Inflammatory macrophage treated with lipopolysaccharide for 1 hour (primary cell): ENCODE measurements around the gene KCTD3.

ENCODE experiments used
- DNase-seq, 2 donors: peaks; one replicate each; pipeline ENCODE4 v3.0.0-alpha.2; 2020 to 2022

The KCTD3 gene

DNA sequence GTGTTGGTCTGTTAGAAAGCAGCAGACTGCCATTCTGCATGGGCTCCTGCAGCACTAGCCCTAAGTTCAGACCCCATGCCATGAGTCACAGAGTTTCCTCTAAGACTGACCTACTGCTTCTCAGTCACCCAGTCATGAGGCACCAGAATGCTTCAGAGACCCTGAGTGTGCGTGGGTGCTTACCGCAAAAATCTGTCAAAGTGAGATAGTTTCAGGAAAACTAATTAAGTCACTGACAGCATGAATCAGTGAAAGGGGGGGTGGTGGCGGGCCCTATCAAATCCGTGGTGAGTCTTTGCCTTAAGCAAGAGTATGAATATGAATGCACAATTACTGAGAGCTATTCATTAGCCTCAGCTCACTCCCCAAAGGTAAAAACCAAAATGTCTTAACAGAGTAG is 98.1 kb downstream of the KCTD3 start:
- DNase-seq: no peak

DNA sequence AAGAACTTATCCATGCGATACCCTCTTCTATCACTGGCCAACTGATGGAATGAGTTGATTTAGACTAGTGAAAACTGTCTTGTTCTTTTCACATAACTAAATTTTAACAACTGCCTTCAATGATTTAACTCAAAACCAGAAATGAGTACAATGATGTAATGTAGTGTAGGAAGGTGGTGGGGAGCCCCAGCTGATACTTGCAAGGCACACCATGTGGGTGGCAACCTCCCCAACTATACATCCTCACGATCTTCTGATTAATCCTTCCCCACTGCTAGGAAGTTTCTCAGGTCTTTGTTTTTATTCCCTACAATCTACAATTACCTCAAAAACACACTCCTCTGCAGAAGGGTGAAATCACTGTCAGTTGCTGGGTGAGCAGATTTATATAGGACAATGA is 100.7 kb downstream of the KCTD3 start:
- DNase-seq: no peak

DNA sequence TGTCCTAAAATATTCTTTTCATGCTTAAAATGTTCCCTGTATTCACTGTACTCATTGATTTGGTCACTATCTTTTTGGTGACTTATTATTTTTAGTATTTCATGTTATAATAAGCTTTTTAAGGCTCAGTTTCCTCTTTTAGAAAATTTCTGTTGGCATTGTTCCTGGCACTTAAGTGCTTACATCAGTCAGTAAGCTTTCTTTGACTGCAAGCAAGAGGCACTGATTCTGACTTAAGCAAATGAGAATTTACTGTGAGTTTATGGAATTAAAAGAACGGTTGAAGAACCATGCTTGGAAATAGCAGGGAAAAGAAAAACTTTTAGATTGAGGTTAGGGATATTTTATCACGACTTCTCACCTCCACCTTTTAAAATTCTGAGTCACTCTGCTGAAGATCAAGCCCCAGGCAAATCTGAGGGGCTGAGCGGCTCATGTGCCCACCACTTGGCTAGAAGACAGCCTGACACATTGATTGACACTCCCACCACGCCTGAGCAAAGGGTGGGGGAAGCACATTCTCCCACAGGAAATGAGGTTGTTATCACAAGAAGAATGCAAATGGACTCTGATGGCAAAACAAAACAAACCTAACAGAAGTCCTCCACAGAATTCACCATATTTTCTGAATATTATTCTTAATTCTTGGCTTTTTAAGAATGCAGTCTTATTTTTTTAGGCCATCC is 102.8 kb downstream of the KCTD3 start:
- no peak for DNase-seq
